PC-9 (cell line): ENCODE measurements around the gene ARNT2. TPM values are rescaled to one million over a fixed set of nuclear protein-coding genes. Genes with fewer than 3 reads are reported as not detected.

Experiments used
- BruUV-seq: library from RNA; stranded (reverse); fragments of 400-500 nt; replicated peaks from 2 replicates; lab custom pipeline; 2021; lab: Mats Ljungman, UMichigan
- CTCF ChIA-PET: fragments of 300-600 bp; sonication (Branson Sonifier 250); formaldehyde crosslinking; loops from one replicate; lab custom pipeline; 2022; ENCODE audit warnings: antibody characterized with exemption; lab: Charles Lee
- POLR2A ChIA-PET: fragments of 300-600 bp; sonication (Branson Sonifier 250); formaldehyde crosslinking; loops from one replicate; lab custom pipeline; 2022; ENCODE audit warnings: antibody characterized with exemption; ENCODE audit not compliant: unreplicated experiment; lab: Charles Lee
- DNase-seq, 2 experiments: peaks; one replicate each; pipeline versions ENCODE4 v3.0.0 to v3.0.0-alpha.2; 2015 to 2022; ENCODE audit warnings: mixed read lengths in 1 of 2
- H2AFZ ChIP-seq: fragments of 200-600 bp; sonication (generic); 2 replicates; pipeline ENCODE4 v1.8.1; 2017; ENCODE audit warnings: antibody characterized with exemption
- H3F3A ChIP-seq: fragments of 200-600 bp; sonication (generic); 2 replicates; pipeline ENCODE4 v1.8.1; 2017; ENCODE audit warnings: antibody characterized with exemption, mild to moderate bottlenecking, low read depth; ENCODE audit not compliant: insufficient read depth
- H3K27ac ChIP-seq: fragments of 200-600 bp; sonication (generic); 2 replicates; pipeline ENCODE4 v1.6.1; 2016; ENCODE audit warnings: mixed run types
- H3K27me3 ChIP-seq: fragments of 200-600 bp; sonication (generic); 2 replicates; pipeline ENCODE4 v1.6.1; 2016; ENCODE audit warnings: low read depth, mixed run types; ENCODE audit not compliant: insufficient read depth
- H3K36me3 ChIP-seq: fragments of 200-600 bp; sonication (generic); 2 replicates; pipeline ENCODE4 v1.6.1; 2016; ENCODE audit warnings: low read depth, mixed run types
- H3K4me1 ChIP-seq: fragments of 200-600 bp; sonication (generic); replicated peaks from 2 replicates; pipeline ENCODE4 v1.6.1; 2016; ENCODE audit warnings: mixed run types; ENCODE audit not compliant: insufficient read depth
- H3K4me2 ChIP-seq: fragments of 200-600 bp; sonication (generic); 2 replicates; pipeline ENCODE4 v1.6.1; 2017; ENCODE audit warnings: mixed run types
- H3K4me3 ChIP-seq: fragments of 200-600 bp; sonication (generic); 2 replicates; pipeline ENCODE4 v1.6.1; 2016; ENCODE audit warnings: mixed run types
- H3K79me2 ChIP-seq: fragments of 200-600 bp; sonication (generic); 2 replicates; pipeline ENCODE4 v1.6.1; 2017; ENCODE audit warnings: low read depth, mixed run types
- H3K9me2 ChIP-seq: fragments of 200-600 bp; sonication (generic); 2 replicates; pipeline ENCODE4 v1.8.1; 2017; ENCODE audit warnings: mild to moderate bottlenecking; ENCODE audit not compliant: insufficient read depth
- H3K9me3 ChIP-seq: fragments of 200-600 bp; sonication (generic); 2 replicates; pipeline ENCODE4 v1.8.1; 2016; ENCODE audit warnings: low read depth; ENCODE audit not compliant: insufficient read depth
- H4K20me1 ChIP-seq: fragments of 200-600 bp; sonication (generic); 2 replicates; pipeline ENCODE4 v1.8.1; 2017; ENCODE audit not compliant: insufficient read depth
- CTCF ChIP-seq: fragments of 200-600 bp; sonication (generic); conservative IDR thresholded peaks from 2 replicates; pipeline ENCODE4 v1.6.1; 2017; ENCODE audit warnings: mixed run types, antibody characterized with exemption, mild to moderate bottlenecking, moderate library complexity
- EZH2 ChIP-seq: fragments of 200-600 bp; sonication (generic); IDR thresholded peaks from 2 replicates; pipeline ENCODE4 v1.8.0; 2017; ENCODE audit warnings: antibody characterized with exemption, low read depth
- intact Hi-C: fragments of 100-400 bp; cut with micrococcal nuclease; formaldehyde crosslinking; loops from one replicate; pipeline ENCODE4 v1.10.0; 2022; ENCODE audit not compliant: unreplicated experiment
- total RNA-seq: library from RNA; stranded (reverse); gene quantifications from 2 replicates; pipeline ENCODE4 v1.2.3, GENCODE V29; 2021

The ARNT2 gene
- total RNA-seq, 1 experiment from 2014 or later = 4.3 TPM

- BruUV-seq = no TSS peak
- intact Hi-C loops = loop anchor here (10.0 kb wide), 1 partner anchor 243 kb away; the partner anchor contains the start of gene ABHD17C
- POLR2A ChIA-PET = no interaction called here
- CTCF ChIA-PET = no interaction called here
- Histone ChIP-seq H3K36me3 (no peaks in the 10 kb centered on the region), H3K9me3 (no peaks in the 10 kb centered on the region), H2AFZ (no peak overlapping the region), H3F3A (peaks cover 11% of the 10 kb centered on the region), H3K4me2 (no peak overlapping the region), H3K9me2 (no peaks in the 10 kb centered on the region), H3K79me2 (no peaks in the 10 kb centered on the region), H3K27me3 (no peaks in the 10 kb centered on the region), H4K20me1 (no peaks in the 10 kb centered on the region), H3K4me3 (no peak overlapping the region), H3K27ac (no peak overlapping the region), H3K4me1 (peaks cover 29% of the 10 kb centered on the region)
- DNase-seq = no peak
- no peak for TF ChIP-seq EZH2
- TF ChIP-seq CTCF = no peak
Measured at GRCh38 chr15:80452166-80452565, 48.0 kb downstream of the ARNT2 start.

GRCh38 chr15:80455051-80455648 lies 51.0 kb downstream of the ARNT2 start:
- H3K4me1 ChIP-seq = peaks cover 23% of the 10 kb centered on the region
- H3K27me3 ChIP-seq = no peaks in the 10 kb centered on the region
- no peaks in the 10 kb centered on the region for H3K9me3 ChIP-seq
- H3K4me2 ChIP-seq = peak overlapping the region; percentile 56
- intact Hi-C loops = loop anchor here (1.0 to 10.0 kb wide), 7 partner anchors 36 to 812 kb away; partner anchors contain the start of gene ABHD17C
- H3F3A ChIP-seq = peaks cover 11% of the 10 kb centered on the region
- no peaks in the 10 kb centered on the region for H3K36me3 ChIP-seq
- ChIA-PET POLR2A (interaction anchor here (0.6 to 1.0 kb wide), 5 partner anchors 134 to 601 kb away, joined by 3 to 7 read pairs (median 4); no protein-coding TSS in a partner anchor), CTCF (interaction anchor here (0.6 to 2.1 kb wide), 7 partner anchors 113 to 811 kb away, joined by 3 to 15 read pairs (median 4); no protein-coding TSS in a partner anchor)
- peak overlapping the region; percentile 33; the same call in 1 of the 2 replicates for H3K27ac ChIP-seq
- peak; percentile 25 to 35 for DNase-seq
- TF ChIP-seq EZH2 = no peak
- TF ChIP-seq CTCF = no peak
- no peaks in the 10 kb centered on the region for H3K79me2 ChIP-seq
- no peaks in the 10 kb centered on the region for H4K20me1 ChIP-seq
- no TSS peak for BruUV-seq
- H2AFZ ChIP-seq = no peak overlapping the region
- H3K9me2 ChIP-seq = no peaks in the 10 kb centered on the region
- H3K4me3 ChIP-seq = no peak overlapping the region

- no peaks in the 10 kb centered on the region for H3K36me3 ChIP-seq
- ChIA-PET POLR2A (interaction anchor here (0.6 to 1.0 kb wide), 6 partner anchors 133 to 602 kb away, joined by 3 to 10 read pairs (median 4); no protein-coding TSS in a partner anchor), CTCF (interaction anchor here (0.6 to 2.1 kb wide), 8 partner anchors 112 to 810 kb away, joined by 3 to 15 read pairs (median 4); partner anchors contain the start of gene CEMIP)
- no peaks in the 10 kb centered on the region for H4K20me1 ChIP-seq
- DNase-seq = peak; percentile 67 to 92
- H3K79me2 ChIP-seq = no peaks in the 10 kb centered on the region
- no peak overlapping the region for H3K4me3 ChIP-seq
- no peaks in the 10 kb centered on the region for H3K9me2 ChIP-seq
- no TSS peak for BruUV-seq
- peak overlapping the region; percentile 33; the same call in 1 of the 2 replicates for H3K27ac ChIP-seq
- intact Hi-C loops = loop anchor here (1.0 to 10.0 kb wide), 9 partner anchors 37 to 811 kb away; partner anchors contain the start of gene ABHD17C
- no peaks in the 10 kb centered on the region for H3K27me3 ChIP-seq
- peak overlapping the region; percentile 56 for H3K4me2 ChIP-seq
- no peaks in the 10 kb centered on the region for H3K9me3 ChIP-seq
- H3F3A ChIP-seq = peaks cover 11% of the 10 kb centered on the region
- H2AFZ ChIP-seq = no peak overlapping the region
- TF ChIP-seq CTCF = peak; percentile 94
- TF ChIP-seq EZH2 = no peak
- H3K4me1 ChIP-seq = peaks cover 23% of the 10 kb centered on the region
Measured at GRCh38 chr15:80455668-80456442, 51.7 kb downstream of the ARNT2 start.
